BLaER1 treated with 17β-estradiol and CSF1 and Interleukin-3, amounts not matched to agents 10 nM and 100 nM (cell line): Measurements from ENCODE around the gene MRPL32.

Experiments
- H3K27ac ChIP-seq, 11 experiments: shearing (Covaris generic); formaldehyde crosslinking; 2 replicates each; pipeline ENCODE4 v1.8.1; 2022
- H3K27me3 ChIP-seq, 11 experiments: shearing (Covaris generic); formaldehyde crosslinking; 2 replicates each; pipeline ENCODE4 v1.8.1; 2022
- H3K36me3 ChIP-seq, 11 experiments: shearing (Covaris generic); formaldehyde crosslinking; 2 replicates each; pipeline ENCODE4 v1.8.1; 2022
- H3K4me1 ChIP-seq, 10 experiments: shearing (Covaris generic); formaldehyde crosslinking; 2 replicates each; pipeline ENCODE4 v1.8.1; 2022
- H3K4me2 ChIP-seq, 11 experiments: shearing (Covaris generic); formaldehyde crosslinking; 2 replicates each; pipeline ENCODE4 v1.8.1; 2022
- H3K4me3 ChIP-seq, 10 experiments: shearing (Covaris generic); formaldehyde crosslinking; 2 replicates each; pipeline ENCODE4 v1.8.1; 2022
- H3K9ac ChIP-seq, 11 experiments: shearing (Covaris generic); formaldehyde crosslinking; 2 replicates each; pipeline ENCODE4 v1.8.1; 2022
- H3K9me3 ChIP-seq, 11 experiments: shearing (Covaris generic); formaldehyde crosslinking; replicated peaks in 1 of 11; 2 replicates each; pipeline ENCODE4 v1.8.1; 2022
- H4K20me1 ChIP-seq, 11 experiments: shearing (Covaris generic); formaldehyde crosslinking; 2 replicates each; pipeline ENCODE4 v1.8.1; 2022
- Cebpa-rat ChIP-seq, 11 experiments: shearing (Covaris generic); IDR thresholded peaks; 2 replicates each; pipeline ENCODE4 v1.8.1; 2022

The MRPL32 gene

DNA sequence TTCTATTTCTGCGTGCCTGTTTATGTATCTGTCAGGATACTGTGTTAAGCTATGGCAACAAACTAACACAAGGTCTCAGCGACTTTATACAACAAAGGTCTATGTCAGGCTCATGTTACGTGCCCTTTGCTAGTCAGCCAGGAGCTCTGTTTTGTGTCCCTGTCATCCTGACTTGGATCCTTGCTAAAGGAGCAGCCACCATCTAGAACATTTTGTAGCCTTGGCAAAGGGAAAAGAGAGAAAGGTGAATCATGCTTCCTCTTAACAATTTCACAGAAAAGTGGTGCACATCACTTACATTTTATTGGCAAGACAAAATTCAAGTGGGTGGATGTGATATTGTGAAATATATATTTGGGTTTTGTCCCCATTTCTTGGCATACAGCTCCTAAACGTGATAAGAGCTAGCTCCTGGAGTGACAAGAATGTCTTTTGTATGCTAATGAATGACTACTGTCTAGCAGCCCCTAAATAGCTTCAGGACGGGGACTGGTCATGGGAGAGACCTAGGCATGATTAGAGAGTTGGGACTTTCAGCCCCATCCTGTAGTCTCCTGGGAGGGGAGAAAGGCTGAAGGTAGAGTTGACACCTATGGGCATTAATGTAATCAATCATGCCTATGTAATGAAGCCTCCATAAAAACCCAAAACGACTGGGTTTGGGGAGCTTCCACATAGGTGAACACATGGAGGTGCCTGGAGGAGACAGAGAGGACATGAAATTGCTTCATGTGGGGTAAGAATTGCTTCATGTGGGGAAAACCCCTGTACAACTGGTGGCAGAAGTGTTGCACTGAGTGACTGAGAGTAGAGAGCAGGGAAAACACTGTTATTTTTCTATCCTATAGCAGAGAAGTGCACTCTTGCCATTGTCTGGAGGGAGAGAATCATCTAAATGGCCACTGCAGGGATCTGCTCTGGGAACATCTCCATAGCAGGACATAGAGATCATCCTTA, 33.0 kb downstream of the MRPL32 start:
- Histone ChIP-seq H4K20me1 (no peaks in the 10 kb centered on the region), H3K4me2 (no peak overlapping the region), H3K36me3 (no peaks in the 10 kb centered on the region), H3K4me3 (no peak overlapping the region), H3K9ac (no peak overlapping the region), H3K9me3 (peaks cover 0 to 8% (median under 1%) of the 10 kb centered on the region in 11 experiments; a peak in 7 of 22 replicates), H3K27me3 (no peaks in the 10 kb centered on the region), H3K27ac (no peak overlapping the region), H3K4me1 (peaks cover 0 to 11% (median 6%) of the 10 kb centered on the region in 10 experiments; a peak in 12 of 20 replicates)
- no peak for TF ChIP-seq Cebpa-rat (IDR thresholded peaks at IDR 0.05)

- Histone ChIP-seq H3K4me2 (peak overlapping the region in 6 of 11 experiments; percentile 27 to 62 (median 56); a peak in 10 of 22 replicates), H3K27ac (no peak overlapping the region; a peak in 1 of 22 replicates), H3K4me1 (peaks cover 0 to 11% (median 6%) of the 10 kb centered on the region in 10 experiments; a peak in 12 of 20 replicates), H4K20me1 (no peaks in the 10 kb centered on the region), H3K9me3 (no peaks in the 10 kb centered on the region; a peak in 2 of 22 replicates), H3K27me3 (no peaks in the 10 kb centered on the region), H3K4me3 (no peak overlapping the region), H3K36me3 (no peaks in the 10 kb centered on the region), H3K9ac (no peak overlapping the region)
- no peak for TF ChIP-seq Cebpa-rat (IDR thresholded peaks at IDR 0.05)
These were observed 35.2 kb downstream of the MRPL32 start for GRCh38 chr7:42967391-42967790.

DNA sequence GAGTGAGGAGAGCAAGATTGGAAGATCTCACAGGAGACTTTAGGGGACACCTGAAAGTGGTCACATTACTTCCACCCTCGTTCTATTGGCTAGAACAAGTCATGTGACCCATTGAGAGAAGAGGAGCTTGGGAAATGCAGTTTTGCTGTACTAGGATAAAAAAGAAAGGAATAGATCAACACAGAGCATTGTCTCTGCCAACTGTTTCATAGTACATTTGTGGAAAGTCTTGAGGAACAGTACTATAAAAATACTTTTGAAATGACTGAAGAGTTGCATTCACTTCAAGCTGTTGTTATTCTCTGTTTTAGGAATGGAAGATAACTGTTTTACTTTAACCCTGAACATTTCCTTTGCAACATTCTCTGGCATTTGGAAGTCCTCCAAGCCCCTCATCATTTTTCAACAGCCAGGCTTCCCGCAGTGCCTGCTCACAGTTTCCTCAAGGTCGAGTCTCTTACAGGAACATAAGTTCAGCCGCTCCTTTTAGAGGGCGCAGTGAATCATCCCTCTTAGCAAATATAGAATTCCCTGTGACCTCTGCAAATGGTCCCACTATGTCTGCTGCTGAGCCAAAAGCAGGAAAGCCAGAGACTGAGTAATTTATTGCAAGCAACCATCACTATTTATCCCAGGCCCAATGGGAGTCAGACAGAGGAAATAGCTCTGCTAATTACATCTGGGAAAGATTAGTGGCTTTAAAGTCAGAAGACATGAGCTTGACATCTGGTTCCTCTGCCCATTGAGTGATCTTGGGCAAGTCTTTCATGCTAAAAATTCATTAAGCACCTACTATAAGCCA, 40.7 kb downstream of the MRPL32 start:
- Histone ChIP-seq H3K4me3 (no peak overlapping the region), H3K27ac (no peak overlapping the region), H3K36me3 (no peaks in the 10 kb centered on the region), H3K9me3 (peaks cover 0 to 7% (median 0%) of the 10 kb centered on the region in 11 experiments; a peak in 3 of 22 replicates), H4K20me1 (no peaks in the 10 kb centered on the region), H3K4me2 (no peak overlapping the region), H3K9ac (no peak overlapping the region), H3K27me3 (no peaks in the 10 kb centered on the region), H3K4me1 (no peaks in the 10 kb centered on the region)
- no peak for TF ChIP-seq Cebpa-rat (IDR thresholded peaks at IDR 0.05)

DNA sequence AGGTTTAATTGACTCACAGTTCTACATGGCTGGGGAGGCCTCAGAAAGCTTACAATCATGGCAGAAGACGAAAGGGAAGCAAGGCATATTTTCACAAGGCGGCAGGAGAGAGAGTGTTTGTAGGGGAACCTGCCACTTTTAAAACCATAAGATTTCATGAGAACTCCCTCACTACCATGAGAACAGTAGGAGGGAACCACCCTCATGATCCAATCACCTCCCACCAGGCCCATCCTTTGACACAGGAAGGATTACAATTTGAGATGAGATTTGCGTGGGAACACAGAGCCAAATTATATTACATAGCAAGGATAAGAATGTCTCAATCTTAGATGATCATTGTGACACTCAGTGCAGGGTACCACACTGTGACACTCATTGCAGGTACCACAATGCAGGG, 44.2 kb downstream of the MRPL32 start:
- Histone ChIP-seq H3K4me2 (no peak overlapping the region), H3K4me3 (no peak overlapping the region), H3K27me3 (no peaks in the 10 kb centered on the region), H3K36me3 (no peaks in the 10 kb centered on the region), H3K4me1 (no peaks in the 10 kb centered on the region), H3K9me3 (peaks cover 0 to 7% (median 0%) of the 10 kb centered on the region in 11 experiments; a peak in 1 of 22 replicates), H3K9ac (no peak overlapping the region), H4K20me1 (no peaks in the 10 kb centered on the region), H3K27ac (no peak overlapping the region)
- TF ChIP-seq Cebpa-rat (IDR thresholded peaks at IDR 0.05) = no peak

DNA sequence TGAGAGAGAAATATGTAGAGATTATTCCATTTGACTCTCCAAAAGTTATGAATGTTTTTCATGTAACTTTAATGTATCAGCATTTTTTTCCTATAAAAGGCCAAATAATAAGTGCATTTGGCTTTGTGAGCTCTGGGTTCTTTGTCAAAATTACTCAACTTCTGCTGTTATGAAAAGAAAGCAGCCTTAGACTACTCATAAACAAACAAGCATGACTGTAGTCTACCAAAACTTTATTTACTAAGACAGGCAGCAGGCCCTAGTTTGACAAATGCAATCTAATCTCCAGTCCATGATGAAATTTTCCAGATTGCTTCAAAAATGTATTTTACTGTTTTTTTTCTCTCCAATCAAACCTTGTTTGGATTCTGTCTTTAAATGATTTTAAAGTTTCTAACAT, 46.3 kb downstream of the MRPL32 start:
- H3K9me3 ChIP-seq = peaks cover 3 to 11% (median 9%) of the 10 kb centered on the region in 11 experiments
- no peaks in the 10 kb centered on the region for H3K27me3 ChIP-seq
- H3K36me3 ChIP-seq = no peaks in the 10 kb centered on the region
- no peak overlapping the region for H3K27ac ChIP-seq
- H3K9ac ChIP-seq = no peak overlapping the region
- H3K4me2 ChIP-seq = no peak overlapping the region
- no peaks in the 10 kb centered on the region for H4K20me1 ChIP-seq
- H3K4me3 ChIP-seq = no peak overlapping the region
- TF ChIP-seq Cebpa-rat (IDR thresholded peaks at IDR 0.05) = no peak
- H3K4me1 ChIP-seq = no peaks in the 10 kb centered on the region

DNA sequence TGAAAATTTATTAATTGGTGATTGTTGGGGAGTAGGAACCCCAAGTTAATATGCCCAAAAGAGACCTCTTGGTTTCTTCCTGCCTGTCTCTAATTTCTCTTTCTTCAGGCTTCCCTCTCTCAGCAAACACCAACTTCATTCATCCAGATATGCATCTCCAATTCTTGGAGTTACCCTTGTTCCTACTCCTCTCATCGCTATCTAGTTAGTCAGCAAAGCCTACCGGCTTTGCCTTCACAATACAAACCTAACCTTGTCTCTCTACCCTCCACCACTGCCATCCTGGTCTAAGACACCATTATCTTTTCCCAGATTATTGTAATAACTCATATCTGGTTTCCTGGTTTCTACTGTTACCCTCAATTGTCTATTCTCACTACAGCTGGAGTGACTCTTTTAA, 47.9 kb downstream of the MRPL32 start:
- no peak overlapping the region for H3K27ac ChIP-seq
- H3K4me3 ChIP-seq = no peak overlapping the region
- H3K36me3 ChIP-seq = no peaks in the 10 kb centered on the region
- H3K4me1 ChIP-seq = no peaks in the 10 kb centered on the region
- no peak overlapping the region for H3K4me2 ChIP-seq
- no peaks in the 10 kb centered on the region for H3K27me3 ChIP-seq
- no peak overlapping the region for H3K9ac ChIP-seq
- H3K9me3 ChIP-seq = peaks cover 19 to 27% (median 24%) of the 10 kb centered on the region in 11 experiments
- TF ChIP-seq Cebpa-rat (IDR thresholded peaks at IDR 0.05) = no peak
- H4K20me1 ChIP-seq = no peaks in the 10 kb centered on the region

- Histone ChIP-seq H3K4me1 (no peaks in the 10 kb centered on the region), H3K27ac (no peak overlapping the region), H4K20me1 (no peaks in the 10 kb centered on the region), H3K9me3 (peaks cover 21 to 31% (median 27%) of the 10 kb centered on the region in 11 experiments), H3K27me3 (no peaks in the 10 kb centered on the region), H3K4me2 (no peak overlapping the region), H3K9ac (no peak overlapping the region), H3K4me3 (no peak overlapping the region), H3K36me3 (no peaks in the 10 kb centered on the region)
- TF ChIP-seq Cebpa-rat (IDR thresholded peaks at IDR 0.05) = no peak
These were observed 48.3 kb downstream of the MRPL32 start for GRCh38 chr7:42980514-42980913.

DNA sequence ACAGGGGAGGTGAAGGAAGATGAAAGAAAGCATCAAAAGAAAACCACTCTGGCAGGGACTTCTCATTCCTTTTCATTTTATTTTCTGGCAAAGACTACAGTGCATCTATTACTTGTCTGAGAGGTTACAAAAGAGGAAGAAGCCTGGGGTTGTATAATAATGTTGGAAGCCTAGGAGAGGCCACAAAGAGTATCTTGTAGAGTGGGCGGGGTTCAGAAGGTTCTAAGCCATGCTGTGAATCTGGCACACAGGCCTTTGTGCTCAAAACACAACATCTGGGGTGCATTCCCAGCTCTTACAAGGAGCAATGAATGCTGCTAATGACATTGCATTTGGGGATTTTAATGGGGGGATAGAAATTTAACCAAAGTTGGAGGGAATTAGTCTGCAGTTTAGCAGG, 49.4 kb downstream of the MRPL32 start:
- H3K36me3 ChIP-seq = no peaks in the 10 kb centered on the region
- H4K20me1 ChIP-seq = no peaks in the 10 kb centered on the region
- H3K4me3 ChIP-seq = no peak overlapping the region
- no peaks in the 10 kb centered on the region for H3K4me1 ChIP-seq
- no peak overlapping the region for H3K4me2 ChIP-seq
- peaks cover 27 to 39% (median 33%) of the 10 kb centered on the region in 11 experiments for H3K9me3 ChIP-seq
- no peaks in the 10 kb centered on the region for H3K27me3 ChIP-seq
- H3K9ac ChIP-seq = no peak overlapping the region
- TF ChIP-seq Cebpa-rat (IDR thresholded peaks at IDR 0.05) = no peak
- H3K27ac ChIP-seq = no peak overlapping the region

DNA sequence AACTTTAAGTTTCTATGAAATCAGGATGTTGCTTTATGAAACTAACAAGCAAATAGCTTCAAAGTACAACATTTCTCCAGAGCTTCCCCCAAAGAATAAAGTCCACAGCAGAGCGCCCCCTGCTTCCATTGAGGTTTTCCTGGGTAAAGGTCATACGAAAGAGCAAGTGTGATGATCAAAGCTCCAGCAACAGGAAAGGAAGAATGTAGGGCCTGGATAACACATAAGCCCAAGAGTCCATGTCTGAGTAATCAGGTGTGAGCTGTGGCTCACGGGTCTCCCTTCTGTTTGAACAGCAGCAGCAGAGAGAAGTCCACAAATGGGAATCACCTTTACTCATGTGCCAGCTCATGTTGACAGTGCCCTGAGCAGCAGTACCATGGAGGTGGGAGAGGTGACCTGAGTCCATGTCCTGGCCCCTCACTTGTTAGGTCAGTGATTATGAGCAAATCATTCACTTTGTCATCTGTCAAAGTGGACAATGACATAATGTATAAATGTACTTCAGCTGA, 50.5 kb downstream of the MRPL32 start:
- no peak overlapping the region for H3K4me2 ChIP-seq
- no peak overlapping the region for H3K4me3 ChIP-seq
- no peaks in the 10 kb centered on the region for H3K4me1 ChIP-seq
- no peak overlapping the region for H3K9ac ChIP-seq
- no peak for TF ChIP-seq Cebpa-rat (IDR thresholded peaks at IDR 0.05)
- H3K36me3 ChIP-seq = no peaks in the 10 kb centered on the region
- no peaks in the 10 kb centered on the region for H3K27me3 ChIP-seq
- no peak overlapping the region for H3K27ac ChIP-seq
- peaks cover 27 to 40% (median 33%) of the 10 kb centered on the region in 11 experiments for H3K9me3 ChIP-seq
- no peaks in the 10 kb centered on the region for H4K20me1 ChIP-seq
